HG03103 (cell line): ENCODE measurements around the gene TSPAN2.

Experiments used
- ATAC-seq: cut with Tn5 transposase; IDR thresholded peaks from one replicate; pipeline ENCODE4 v1.9.1; 2021; ENCODE audit warnings: low read depth; ENCODE audit not compliant: unreplicated experiment

Gene TSPAN2

DNA sequence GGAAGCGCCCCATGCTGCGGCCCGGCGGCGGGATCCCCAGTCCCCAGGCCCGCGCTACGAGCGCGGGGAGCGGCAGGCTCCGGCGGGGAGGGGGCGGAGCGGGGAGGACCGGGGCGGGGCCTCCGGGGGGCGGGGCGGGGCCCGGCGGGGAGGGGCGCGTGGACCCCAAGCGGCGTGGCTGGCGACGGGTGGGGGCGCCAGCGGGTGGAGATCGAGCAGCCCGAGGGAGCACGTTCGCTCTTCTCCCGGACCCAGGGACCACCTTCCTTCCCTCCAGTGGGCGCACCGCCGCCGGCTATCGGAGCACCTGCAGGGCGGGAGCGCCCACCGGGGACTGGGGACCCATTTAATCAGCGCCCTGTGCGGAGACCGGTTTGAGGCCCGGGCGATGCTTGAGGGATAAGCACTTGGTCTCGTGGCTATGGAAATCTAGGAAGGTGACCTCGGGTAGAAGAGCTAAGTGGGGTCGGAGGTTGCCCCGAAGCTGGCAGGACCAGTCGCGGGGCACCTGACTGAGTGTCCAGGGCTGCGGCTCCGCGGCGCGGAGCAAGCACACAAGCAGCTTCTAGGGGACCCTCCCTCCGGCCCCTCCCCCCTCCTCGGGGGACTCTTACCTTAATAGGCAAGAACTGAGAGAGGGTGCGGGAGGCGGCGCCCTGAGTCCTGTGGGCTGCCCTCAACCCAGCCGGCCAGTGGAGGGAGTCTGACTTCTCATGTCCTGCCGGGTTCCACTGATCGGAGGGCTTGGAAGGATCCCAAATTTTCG lies at the start of gene TSPAN2:
TSPAN2 (minus strand) TSS at position 84 of the 766 bp plus-strand sequence; CDS start at position 13, 71 bp downstream.
- ATAC-seq, result no peak

DNA sequence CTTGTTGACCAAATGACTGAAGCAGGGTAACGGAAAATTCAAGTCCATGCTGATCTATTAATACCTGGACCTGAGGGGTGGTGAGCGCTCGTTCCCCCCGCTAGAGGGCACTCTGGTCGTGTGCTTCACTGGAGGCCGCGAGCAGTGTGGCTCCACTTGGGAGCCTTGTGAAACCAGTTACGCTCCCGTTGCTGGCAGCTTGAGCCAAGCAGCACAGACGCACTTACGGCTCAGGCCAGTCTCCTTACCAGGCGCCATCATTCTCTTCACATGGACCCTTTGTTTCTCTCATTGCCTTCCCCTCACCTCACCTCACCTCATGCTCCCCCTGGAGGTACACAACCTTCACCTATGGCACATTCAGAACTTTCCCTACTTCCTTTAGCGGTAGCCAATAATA lies 49.7 kb upstream of the TSPAN2 start:
- peak; percentile 82 for ATAC-seq

GRCh38 chr1:115138271-115138670 lies 49.0 kb upstream of the TSPAN2 start:
- no peak for ATAC-seq

DNA sequence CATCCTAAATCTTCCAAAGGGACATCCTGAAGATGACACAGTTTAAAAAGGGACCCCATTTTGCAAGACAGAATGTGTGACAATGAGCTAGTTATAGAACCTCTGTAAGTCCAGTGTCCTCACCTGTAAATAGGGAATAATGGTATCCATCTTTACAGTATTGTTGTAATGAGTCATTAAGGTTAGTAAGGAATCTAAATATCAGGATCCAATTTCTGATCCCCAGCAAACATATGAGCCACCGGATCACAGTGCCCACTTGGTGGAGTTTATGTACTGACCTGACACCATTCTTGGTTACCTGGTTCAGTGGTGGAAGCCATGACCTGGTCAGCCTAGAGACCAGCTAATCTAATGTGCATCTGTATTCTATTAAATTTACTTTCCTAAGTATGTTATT lies 47.9 kb upstream of the TSPAN2 start:
- no peak for ATAC-seq

- no peak for ATAC-seq
Observed at GRCh38 chr1:115136706-115137105, 47.4 kb upstream of the TSPAN2 start.

GRCh38 chr1:115136106-115136505 lies 46.8 kb upstream of the TSPAN2 start:
- no peak for ATAC-seq

GRCh38 chr1:115135681-115136080 lies 46.4 kb upstream of the TSPAN2 start:
- no peak for ATAC-seq

DNA sequence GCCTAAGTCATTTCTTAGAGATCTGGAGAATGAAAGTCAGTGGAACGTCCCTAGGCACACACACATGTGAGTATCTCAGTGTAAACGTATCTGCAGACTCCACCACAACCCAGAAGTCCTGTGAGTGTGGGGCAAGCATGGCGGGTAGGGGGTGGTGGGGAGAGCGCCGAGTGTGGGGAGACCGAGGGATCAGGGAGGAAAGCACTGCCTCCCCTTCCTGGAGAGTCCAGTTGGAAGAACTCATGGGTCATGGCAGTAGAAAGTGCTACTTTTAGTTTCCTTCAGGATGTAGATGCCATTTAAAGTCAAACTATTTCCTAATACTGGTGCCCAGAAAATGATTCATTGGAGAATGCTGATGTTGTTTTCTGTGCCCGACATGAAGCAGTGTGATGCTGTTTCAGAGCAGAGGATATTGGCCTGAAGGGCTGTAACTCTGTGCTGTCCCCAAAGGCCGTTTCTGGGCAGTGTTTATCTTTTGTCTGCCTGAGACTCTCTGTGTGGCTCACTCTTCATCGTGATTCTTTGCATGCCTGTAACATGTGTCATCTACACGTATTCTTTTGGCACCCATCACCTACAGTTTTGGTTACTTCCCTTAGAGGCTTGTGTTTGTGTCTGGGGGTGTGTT lies 45.7 kb upstream of the TSPAN2 start:
- ATAC-seq, result no peak

GRCh38 chr1:115134231-115134630 lies 44.9 kb upstream of the TSPAN2 start:
- no peak for ATAC-seq

- no peak for ATAC-seq
Observed at GRCh38 chr1:115133440-115133839, 44.1 kb upstream of the TSPAN2 start.

DNA sequence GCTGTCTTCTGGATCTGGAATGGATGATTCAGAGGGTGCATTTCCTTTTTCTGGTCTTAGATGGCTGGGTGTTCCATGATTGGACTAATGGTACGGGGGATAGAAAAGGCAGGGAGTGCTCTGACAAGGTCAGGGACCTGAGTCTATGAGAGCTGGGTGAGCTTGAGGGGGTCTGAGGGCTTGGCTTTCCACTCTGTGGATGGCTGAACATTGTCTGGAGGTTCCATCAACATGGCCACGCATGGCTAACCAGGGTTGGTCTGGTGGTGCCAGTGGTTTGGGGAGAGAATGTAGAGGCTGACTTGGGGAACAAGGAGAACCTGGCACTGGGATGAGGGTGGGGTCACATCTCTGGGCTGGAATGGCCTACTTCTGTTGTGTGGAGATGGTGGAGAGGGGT lies 41.5 kb upstream of the TSPAN2 start:
- ATAC-seq, result no peak

DNA sequence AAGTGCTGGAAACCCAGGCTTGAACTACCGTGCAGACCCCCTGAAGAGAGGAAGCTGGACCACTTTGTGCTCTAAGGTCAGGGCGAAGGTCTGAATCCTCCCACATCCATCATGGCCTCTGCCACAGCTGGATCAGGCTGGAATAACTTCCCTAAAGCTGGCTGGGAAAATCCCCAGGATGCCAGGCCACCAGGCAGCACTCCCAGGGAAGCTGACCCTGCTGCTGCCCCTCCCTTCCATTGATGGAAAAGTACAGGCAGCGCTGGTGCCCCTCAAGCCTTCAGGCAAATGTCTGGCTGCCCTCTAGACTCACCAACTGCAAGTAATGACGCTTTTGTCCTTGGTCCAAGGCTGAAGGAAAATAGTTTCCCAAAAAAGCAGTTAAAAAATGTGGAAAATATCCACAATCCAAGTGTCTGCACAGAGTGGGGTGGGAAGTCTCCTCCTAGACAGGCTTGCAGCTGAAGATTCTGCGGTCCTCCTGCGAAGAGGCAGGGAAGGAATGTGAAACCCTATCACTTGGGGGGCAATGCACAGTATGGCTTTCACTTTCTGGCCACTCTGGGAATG lies 39.9 kb upstream of the TSPAN2 start:
- no peak for ATAC-seq

DNA sequence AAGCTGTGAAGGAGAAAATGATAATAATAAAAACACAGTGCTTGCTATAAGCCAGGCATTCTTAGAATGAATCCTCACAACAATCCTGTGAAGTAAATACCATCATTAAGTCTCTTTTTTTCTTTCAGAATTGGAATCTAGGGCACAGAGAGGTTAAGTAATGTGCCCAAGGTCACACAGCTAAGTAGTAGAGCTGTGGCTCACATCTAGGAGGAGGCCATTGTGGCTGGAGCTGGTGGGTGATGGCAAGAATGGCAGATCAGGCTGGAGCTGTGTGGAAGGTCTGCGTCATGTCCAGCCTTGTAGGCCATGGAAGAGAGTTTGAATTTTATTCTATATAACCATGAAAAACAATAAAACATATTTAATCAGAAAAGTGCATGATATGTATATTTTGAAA lies 38.2 kb upstream of the TSPAN2 start:
- no peak for ATAC-seq

DNA sequence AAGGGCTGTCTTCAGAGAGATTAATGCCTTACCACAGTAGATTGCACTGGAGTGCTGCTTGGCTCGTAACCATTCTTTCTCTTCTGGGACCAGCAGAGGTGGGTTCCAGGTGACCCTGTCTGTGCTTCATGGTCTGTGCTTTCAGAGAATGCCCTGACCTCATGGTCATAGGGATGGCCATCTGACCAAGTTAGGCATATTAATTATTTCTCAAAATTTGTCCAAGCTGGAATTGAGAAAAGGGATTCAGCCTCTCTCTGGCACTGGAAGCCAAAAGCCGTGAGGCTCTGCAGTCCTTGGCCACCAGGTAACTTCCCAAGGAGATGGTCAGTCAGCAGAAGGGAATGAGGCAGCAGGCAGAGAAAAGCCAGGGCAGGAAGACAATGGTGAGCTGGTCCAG lies 37.2 kb upstream of the TSPAN2 start:
- ATAC-seq, result no peak

DNA sequence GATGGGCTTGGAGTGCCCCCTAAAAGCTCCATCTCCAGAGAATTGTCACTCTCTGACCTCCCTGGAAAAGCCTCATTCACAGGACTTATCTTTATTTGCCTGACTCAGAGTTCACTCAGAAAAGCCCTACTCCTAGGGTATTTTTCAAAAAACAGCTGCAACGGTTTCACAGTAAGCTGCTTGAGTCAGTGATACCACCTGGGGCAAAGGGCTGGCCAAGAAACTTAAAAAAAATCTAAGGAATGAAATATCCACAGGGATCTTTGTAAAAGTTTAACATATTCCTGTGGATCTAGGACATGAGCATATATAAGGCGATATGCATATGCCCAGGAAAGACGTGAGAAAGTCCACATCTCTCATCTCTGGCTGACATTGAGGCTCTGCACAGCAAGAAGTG lies 33.8 kb upstream of the TSPAN2 start:
- no peak for ATAC-seq

GRCh38 chr1:115121793-115122192 lies 32.5 kb upstream of the TSPAN2 start:
- no peak for ATAC-seq

DNA sequence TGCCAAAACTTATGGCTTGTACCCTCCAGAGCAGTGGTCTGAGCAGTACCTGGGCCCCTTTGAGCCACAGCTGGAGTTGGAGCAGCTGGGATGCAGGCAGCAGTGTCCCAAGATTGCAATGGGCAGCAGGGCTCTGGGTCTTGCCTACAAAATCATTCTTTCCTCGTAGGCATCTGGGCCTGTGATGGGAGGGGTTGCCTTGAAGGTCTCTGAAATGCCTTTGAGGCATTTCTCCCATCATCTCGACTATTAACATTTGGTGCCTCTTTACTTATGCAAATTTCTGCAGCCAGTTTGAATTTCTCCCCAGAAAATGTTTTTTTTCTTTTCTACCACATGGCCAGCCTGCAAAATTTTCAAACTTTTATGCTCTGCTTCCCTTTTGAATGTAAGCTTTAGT lies 31.0 kb upstream of the TSPAN2 start:
- no peak for ATAC-seq

DNA sequence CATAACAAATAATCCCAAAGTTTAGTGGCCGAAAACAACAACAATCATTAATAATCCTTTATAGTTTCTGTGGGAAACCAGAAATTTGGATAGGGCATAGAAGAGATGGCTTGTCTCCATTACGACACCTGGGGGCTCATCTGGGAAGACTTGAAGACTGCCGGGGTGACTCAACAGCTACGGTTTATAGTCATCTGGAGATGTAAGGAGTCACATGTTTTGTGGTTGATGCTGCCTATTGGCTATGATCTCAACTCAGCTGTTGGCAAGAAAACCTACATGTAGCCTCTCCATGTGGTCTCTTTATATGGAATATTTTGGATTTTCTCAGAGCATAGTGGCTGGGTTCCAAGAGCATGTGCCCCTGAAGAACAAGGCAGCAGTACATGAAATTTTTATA lies 29.3 kb upstream of the TSPAN2 start:
- ATAC-seq, result no peak

DNA sequence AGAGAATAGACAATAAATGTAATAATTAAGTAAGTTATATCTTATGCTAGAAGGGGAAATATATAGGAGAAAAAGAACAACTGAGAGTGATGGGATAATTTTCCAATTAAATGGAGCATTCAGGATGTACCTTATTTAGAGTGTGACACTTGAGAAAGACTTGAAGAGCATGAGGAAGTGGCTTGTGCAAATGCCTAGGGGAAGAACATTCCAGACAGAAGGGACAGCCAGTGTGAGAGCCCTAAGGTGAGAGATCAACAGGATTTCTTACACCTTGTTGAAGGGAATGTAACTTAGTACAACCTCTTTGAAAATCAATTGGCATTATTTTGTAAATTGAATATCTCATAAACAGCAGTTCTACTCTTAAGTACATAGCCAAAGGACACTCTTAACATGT lies 28.8 kb upstream of the TSPAN2 start:
- no peak for ATAC-seq

DNA sequence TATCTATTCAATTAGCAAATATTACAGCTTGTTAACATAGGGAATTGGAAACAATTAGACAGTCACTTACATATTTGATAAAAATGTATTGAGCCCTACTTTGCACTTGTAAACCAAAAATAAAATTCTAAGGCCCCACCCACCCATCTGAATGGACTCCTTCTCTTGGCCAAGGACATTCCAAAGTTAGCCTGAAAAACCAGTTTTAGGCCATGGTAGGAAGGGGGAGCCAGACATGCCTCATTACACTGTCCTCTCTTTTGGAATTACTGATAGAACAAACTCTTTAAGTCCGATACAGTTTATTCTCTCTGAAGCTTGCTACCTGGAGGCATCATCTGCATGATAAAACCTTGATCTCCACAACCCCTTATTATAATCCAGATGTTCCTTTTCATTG lies 28.0 kb upstream of the TSPAN2 start:
- ATAC-seq, result no peak

DNA sequence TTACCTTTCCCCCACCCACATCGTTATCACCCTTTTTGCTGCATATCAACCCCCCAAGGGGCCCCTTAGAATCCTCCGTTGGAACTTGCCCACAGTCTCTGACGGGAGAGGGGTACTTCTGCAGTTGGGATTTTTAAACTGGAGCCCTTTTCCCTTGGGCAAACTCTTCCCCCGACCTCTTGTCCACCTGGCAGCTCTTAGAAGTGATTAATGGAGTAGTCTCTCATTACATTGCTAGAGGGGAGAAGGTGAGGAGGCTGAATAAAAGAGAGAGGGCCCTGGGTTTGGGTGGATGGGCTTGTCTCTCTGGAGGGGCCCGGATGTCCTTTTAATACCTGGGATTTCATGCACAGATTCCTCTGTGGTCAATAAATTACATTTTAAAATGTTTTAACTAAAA lies 27.2 kb upstream of the TSPAN2 start:
- no peak for ATAC-seq

DNA sequence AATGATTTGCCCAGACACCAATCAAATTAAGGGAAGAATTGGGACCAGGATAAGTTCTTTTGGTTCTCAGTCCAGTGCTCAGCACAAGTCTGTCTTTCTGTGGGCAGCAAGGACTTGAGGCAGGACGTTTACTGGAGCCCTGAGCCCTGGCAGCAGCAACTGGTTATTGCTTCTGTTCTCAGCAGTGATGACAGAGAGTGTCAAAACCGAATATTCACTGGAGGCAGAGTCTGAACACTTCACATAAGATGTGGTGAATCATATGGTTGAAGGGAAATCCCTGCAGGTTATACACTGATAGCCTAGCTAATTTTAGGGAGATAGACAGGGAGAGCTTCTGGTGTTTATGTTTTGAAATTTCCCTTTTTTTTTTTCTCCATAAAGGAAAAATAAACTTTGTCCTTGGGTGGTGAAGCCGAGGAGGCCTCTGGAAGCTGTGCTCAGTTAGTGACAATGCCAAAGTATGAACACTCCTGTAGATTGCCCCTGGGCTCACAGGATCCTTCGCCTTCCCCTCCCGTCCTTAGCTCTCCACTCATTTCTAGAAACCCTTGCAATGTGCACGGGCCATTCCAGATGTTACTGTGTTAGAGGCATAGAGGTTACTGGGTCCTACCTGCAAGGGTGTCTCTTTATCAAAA lies 26.3 kb upstream of the TSPAN2 start:
- no peak for ATAC-seq
